Inflammatory macrophage (primary cell): ENCODE measurements around the gene GPR161.

ENCODE experiments used
- DNase-seq, 2 donors: peaks; one replicate each; pipeline ENCODE4 v3.0.0-alpha.2; 2020 to 2022

Gene GPR161

DNA sequence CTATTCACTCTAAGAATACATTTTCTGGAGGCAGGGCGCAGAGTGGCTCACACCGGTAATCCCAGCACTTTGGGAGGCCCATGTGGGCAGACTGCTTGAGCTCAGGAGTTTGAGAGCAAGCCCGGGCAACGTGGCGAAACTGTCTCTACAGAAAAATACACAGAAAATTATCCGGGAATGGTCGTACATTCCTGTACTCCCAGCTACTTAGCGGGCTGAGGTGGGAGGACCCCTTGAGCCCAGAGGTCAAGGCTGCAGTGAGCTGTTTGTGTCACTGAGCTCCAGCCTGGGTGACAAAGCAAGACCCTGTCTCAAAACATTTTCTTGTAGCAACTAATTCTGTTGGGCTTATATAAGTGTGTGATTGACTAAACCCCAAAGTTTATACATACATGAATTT lies 30.5 kb downstream of the GPR161 start:
- no peak for DNase-seq

DNA sequence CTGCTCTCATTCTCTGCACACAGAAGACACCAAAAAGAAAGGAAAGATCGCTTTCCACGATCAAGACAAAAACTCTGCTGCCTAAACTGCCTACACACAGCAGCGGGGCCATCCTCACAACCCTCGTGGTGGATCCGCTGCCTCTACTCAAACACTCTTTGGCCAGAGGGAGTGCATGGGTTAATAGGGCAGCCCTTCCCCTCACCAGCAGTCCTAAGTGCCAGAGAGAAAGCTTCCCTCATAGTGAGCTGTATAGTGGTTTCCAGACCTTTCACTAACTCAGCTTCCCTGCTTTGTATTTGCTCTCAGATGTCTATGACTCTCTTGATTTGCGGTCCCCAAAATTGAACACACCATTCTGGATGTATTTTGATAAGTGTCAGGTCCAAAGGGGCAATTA lies 30.9 kb downstream of the GPR161 start:
- DNase-seq = no peak

DNA sequence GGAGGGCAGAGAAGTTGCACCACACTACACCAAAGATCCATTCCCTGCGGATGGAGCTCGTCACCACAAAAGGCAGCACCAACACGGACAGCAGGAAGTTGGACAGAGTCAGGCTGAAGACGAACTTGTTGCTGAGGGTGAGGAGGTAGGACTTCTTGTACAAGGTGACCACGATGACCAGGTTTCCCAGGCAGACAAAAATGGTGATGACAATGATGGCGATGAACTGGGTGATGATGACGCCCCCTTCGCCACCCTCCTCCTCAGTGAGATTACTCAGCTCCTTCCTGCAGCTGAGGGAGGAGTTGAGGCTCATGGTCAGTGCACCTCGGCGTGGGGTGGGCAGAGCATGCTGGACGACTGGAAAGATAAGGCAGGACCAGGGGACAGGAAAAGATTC lies 32.2 kb downstream of the GPR161 start:
- no peak for DNase-seq

DNA sequence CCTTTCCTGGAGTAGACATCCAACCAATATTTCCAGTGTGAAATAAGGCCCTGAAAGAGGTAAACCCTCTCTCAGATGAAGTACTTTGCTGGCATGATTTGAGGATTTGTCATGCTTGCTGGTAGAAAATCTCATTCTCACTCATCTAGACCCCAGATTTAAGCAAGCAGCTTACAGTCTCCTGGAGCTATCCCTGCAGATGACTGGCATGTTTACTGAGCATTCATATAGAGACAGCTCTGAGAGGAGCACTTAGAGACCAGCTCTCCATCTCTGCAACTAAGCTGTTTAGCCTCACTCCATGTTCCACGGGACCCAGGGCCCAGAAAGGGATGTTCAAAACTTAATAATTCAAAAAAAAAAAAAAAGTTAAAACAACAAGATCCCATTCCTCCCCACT lies 34.2 kb downstream of the GPR161 start:
- no peak for DNase-seq

DNA sequence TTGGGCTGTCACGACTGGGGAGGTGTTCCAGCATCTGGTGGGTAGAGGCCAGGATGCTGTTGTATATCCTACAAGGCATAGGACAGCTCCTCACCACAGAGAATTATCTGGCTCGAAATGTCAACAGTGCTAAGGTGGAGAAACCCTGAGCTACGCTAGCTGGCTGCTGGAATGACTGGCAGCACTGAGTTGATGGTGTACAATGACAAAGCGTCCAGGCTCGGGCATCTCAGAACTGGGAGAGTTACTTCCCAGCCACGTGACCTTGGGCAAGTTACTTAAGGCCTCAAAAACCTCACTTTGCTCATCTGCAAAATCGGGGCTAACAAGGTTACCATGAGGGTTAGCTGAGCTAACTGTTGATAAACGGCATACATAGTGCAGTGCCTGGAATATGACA lies 35.4 kb downstream of the GPR161 start:
- no peak for DNase-seq

DNA sequence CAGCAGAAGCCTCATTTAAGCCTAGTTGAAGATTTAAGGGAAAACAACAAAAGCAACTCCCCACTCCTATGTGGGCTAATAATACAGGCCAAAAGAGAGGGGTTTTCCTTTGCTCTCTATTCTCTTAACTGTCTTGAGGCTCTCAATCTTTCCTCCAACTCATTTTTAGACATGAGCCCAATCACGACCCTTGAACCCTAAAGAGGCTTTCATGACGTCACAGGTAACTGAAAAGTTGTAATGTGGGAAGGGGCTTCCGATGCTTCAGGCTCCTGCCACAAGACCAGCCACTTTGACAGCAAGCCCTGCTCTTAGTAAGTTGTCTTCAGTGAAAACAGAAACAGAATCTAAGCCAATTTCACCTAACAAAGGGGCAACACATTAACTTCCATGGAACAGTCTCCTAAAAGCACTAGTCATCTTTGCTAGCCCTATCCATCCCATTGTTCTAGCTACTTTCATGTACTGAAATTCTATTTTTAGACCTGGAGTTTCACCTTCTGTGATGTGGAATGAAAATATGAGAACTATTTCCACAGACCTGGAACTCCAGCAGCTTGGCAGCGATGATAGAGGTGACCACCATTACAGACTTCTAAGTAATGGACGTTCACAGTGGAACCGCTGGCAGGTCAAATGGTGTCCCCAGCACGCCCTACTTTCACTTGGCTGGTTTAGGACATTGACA lies 36.3 kb downstream of the GPR161 start:
- DNase-seq = no peak

DNA sequence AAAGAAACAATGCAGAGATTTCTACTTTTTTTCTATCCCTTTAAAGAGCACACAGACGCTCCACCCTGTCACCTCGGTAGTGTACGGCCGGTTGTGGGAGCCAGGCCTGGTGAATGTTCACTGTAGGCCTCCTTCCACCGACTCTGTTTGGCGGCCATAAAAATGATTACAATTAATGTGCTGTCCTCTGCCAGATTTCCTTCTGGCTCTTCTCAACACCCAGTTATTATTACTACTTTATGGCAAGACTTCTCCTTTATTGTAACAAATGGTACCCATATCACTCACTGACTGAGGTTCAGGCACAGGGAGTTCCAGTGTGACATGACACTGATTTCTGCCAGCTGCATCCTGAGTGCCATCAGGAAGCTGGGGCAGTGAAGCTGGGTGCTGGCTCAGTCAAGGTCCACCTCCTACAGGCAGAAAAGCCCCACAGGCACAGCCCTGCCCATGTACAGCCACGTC lies 37.4 kb downstream of the GPR161 start:
- DNase-seq = no peak

DNA sequence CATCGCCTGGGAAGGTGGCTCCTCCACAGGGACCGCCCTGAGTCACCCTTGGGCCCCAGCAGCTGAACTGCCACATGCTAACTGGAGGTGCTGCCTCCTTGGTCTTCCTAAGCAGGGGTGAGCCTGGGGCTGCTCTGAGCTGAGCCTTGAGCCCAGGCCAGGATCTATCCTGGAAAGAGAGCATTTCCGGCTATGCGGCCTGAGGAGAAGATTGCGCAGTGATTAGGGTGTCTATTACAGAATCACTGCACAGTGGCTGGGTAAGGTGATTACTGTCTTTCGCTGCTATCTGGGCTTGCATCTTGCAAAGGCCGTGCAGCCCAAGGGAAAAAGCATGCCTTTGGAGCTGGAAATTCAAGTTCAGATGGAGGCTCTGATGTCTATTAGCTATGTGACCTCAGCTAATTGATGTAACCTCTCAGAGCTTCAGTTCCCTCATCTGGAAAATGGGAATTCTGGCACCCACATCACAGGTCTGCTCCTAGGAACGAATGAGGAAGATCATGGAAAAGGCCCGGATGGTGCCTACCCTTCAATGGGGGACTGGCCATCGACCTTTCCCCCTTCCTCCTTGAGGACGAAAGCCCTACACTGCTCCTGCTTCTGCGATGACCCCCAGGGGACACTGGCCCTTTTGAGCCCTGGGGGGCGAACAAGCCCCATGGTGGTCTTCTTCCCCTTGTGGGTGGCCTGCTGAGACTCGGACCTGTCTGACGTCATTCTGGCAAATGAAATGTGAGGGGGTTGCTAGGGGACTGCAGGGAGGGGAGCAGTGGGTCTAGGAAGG lies 38.0 kb downstream of the GPR161 start:
- DNase-seq = no peak

DNA sequence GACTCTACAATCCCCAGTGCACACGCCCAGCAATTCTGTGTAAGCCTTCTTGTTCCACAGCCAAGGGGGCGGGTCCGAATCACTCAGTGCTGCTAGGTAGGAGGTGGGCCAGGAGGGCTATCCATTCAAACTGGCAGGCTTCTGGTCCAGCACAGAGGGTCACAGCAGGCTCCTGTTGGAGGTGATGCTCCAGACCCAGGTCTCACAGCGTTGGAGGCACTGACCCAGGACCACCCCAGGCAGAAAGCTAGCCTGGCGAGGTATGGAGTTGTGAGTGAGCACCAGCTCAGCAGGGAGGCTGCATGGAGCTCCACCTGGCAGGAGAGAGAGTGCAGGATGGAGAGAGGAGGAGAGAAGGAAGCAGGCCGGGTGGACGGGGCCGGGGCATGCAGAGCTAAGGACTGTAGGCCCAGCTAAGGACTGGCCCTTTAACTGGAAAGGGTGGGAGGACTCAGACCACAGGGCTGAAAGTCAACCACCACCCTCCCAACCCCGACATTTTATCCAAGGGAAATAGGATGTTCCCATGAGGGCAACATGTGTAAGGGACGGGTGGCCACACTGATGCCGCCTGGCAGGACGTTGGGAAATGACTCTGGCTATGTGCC lies 38.7 kb downstream of the GPR161 start:
- no peak for DNase-seq

DNA sequence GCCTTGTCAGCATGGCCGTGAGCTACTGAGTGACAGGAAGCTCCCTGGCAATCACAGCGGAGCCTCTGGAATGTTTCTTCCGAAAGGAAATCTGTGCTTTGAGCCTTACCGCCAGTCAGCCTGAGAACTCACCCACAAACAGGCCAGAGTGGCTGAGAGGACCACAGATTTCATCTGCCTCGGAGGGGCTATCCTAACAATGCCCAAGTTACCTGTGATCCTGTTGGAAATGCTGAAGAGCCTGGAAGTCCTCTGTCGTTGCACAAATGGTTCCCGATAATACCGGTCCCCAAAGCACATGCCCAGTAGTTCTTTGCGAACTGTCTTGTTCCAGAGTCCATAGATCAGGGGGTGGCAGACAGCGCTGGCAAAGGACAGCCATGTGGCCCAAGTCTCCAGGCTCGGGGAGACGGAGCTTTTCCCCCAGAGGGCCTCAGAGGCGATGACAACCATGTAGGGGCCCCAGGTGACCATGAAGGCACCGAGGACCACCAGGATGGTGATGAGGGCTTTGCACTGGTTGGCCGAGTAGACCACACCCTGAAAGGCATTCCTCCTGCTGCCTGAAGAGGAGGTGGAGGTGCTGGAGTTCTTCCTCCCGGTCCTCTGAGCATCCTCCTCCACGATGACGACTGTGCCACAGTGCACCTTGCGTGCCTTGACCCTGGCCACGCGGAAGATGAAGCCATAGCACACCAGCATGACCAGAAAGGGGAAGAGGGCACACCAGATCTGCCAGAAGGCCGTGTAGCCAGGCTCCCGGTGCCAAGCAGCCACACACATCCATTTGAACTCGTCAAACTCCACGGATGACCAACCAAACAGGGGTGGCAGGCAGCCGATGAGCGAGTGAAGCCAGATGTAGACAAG lies 40.2 kb downstream of the GPR161 start:
- no peak for DNase-seq

DNA sequence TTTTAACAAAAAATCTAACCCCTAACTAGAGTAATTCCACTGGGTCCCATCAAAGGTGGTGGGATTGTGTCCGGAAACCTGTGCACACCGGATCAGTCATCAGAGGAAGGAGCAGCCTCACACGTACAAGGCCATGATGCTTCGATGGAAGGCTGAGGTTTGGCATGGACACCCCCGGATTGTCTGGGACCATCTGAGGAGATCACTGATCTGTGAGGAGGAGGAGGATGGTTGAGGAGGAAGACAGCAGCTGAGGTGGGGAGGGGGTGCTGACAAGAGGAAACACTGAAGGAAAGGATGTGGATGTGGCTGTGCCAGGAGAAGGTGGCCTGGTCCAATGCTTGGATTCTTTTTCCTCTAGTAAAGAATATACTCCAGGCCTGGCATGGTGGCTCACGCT lies 41.3 kb downstream of the GPR161 start:
- DNase-seq = no peak

DNA sequence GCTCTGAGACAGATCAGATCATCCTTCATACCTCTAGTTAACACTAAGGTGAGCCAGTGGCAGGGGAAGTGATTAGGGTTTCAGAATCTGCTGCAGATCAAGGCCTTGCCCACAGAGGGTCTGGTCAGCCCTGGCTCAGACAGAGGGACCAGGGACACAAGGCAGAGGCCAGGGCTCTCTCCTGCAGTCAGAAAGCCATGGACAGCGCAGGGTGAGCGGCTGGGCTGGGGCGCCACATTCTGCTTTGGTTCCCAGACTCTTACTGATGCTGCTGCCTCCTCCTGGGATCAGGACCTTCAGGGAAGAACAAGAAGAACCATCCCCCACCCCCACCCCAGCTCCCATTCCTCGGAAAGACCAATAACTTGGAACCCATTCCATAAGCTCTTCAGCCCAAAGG lies 43.1 kb downstream of the GPR161 start:
- DNase-seq = no peak

DNA sequence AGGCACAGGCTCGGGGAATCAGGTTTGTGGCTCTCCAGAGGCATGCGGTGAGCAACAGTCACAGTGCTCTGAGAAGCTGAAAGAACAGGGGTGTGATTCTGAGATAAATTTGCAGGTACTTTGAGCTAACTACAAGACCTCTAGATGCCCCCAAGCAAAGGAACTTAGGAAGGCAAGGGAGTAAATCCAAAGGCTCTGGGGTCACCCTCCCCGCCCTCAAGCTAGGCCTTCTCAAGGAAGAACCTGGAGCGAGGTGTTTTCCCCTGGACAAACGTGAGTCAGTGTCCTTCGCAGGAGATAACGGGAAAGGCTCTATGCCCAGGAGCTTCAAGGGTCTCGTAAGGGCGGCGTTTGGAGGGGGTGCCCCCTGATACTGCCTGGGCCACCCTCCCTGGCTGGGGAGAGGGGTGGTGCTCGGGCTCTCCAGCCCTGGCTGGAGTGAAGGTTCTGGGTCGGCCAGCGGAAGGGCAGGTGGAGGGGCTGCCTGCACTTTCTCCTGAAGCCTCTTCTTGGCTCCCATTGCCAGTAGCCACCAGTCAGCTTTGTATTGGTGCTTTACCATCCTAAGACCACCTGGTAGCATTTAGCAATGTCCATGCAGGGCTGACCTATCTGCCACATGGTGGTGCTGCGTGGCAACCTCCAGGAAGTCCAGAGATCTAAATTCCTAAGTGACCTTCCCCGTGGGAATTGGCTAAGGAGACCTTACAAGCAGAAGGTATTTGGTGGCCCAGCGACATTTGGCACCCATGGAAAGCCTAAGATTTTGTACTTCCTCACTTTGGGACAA lies 44.0 kb downstream of the GPR161 start:
- no peak for DNase-seq

DNA sequence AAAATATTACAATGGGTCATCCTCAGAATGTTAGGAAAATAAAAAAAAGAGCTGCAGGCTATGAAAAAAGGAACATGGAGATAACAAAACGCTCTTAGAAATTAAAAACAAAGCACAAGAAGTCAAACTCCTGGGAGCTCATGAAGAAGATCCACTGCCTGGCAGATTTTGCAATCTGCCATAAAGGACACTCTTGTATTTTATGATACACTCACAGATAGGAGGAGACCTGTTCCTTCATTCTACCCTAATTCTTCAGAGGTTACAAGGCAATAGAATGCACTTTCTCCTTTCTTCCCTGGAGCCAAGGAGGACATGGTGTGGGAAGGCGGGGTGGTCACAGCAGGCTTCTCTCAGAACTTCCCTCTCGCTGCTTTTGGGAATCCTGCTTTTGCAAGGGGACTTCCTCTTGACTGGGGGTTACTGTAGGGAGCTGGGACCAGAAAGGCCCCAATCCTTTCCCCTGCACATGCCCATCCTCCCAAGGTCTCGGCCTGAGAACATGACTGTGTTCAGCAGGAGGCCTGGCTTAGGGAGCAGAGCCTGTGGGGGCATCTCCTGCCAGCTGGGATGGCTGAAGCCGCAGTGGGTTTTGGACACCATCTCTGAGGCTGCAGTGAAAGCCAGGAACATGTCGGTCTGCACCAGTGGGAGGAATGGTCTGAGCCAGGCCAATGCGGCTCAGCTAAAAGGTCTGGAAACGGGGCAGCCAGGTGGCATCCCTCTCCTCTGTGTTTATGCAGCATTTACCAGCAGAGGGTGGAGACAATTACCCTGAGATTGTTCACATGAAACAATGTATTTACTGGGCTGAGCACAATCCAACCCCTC lies 44.8 kb downstream of the GPR161 start:
- peak; percentile 6 to 24 for DNase-seq

DNA sequence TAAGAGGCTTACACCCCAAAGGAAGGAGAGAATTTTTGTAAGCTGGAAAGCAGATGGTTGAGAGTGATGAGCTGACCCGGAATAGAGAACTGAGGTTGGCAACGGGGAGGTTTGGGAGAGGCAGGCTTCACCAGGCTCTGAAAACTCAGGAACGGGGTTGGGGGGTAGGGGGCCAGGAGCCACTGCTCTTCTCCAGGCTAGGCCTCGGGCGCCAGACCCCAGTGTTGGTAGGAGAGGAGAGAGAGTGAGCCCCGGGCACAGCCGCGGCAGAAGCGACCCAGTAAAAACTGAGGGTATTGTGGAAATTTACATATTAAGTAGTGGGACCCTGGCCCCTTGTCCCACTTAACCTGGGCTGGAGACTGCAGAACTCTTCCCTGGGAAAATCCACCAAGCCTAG lies 45.7 kb downstream of the GPR161 start:
- no peak for DNase-seq

DNA sequence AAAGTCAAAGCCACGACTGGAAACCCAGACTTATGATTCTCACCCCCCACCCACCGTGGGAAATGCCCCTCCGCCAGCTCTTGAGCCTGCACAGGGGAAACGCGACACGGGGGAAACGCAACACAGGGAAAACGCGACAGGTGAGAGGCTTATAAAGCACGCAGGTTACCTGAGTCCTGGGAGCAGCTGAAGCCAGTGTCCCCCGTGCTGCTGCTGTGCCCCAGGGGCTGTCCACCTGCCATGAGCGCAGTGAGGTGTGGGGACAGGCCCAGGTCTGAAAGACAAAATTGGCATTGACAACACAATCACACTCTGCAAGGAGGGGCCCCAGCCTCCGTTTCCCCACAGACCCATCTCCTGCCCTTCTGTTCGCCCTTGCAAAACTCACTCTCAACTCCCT lies 46.3 kb downstream of the GPR161 start:
- no peak for DNase-seq

DNA sequence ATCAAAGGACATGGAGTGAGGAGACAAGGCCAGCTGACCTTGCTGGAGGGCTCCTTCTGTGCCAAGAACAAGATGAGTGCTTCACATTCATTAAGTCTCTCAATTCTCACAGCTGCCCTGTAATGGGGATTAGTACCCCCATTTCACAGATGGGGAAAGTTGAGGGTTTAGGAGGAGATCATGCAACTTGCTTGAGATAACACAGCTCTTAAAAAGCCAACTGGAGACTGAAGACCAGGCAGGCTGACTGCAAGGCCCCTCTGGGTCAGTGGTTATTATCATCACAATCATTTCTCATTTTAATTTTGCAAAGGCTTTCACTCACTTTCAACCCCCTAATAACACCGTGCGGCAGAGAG lies 46.8 kb downstream of the GPR161 start:
- no peak for DNase-seq

DNA sequence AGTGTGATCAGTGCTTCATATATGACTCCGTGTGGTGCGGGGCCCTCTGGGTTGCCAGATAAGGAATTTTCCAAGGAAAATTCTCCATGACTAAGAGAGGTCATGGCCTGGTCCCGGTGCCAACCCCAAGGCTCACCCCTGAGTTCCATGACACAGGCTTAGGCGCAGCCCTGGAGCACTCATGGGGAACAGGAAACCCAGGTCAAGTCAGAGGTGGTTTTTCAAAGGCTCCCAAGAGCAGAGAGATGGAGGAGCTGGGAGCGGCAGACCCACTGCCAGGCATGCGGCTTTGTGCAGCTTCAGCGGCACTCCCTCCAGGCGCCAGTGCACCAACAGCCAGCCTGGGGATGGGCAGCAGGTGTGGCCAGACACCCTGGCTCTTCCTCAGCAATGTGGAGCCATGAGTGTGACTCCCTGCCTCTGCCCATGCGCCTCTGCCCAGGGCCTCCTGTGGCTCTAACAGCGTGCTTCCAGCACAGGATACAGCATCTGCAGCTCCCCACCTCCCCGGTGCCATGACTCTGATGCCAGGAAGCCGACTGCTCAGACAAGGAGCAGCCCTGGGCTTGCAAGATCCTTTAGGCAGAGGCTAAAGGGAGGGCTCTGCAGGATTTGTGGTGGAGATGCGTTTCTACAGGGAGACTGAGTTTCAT lies 47.3 kb downstream of the GPR161 start:
- DNase-seq = no peak

DNA sequence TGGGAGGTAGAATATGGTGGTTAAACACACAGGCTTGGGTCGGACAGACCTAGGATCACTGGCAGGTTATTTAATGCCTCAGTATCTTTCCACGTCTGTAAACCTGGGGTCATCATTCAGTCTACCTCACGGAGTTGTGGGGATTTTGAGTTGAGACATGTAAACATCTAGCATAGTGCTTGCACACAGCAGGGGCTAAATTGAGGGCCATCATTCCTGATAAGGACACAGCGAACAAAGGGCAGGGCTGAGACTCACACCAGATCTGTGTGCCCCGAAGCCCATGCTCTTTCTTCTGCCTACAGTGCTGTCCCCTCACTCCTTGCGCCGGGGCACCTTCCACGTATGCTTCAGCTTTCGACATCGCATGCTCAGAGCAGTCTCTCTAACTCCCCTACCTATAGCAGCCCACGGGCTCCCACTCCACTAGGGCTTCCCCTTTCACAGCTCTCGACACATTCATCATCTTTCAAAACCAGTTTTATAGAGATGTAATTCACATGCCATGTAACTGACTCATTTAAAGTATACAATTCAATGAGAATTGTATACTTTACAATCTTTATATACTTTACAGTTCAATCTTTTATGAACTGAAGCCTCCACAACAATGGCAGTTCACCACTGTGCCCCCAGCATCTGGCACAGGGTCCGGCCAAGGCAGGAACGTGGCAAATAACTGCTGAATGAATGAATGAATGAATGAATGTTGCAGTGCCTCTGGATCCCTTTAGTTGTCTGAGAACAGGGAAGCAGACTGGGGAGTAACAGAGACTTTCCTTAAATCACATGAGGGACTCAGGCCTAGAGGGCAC lies 48.0 kb downstream of the GPR161 start:
- DNase-seq = peak; percentile 6 to 27

DNA sequence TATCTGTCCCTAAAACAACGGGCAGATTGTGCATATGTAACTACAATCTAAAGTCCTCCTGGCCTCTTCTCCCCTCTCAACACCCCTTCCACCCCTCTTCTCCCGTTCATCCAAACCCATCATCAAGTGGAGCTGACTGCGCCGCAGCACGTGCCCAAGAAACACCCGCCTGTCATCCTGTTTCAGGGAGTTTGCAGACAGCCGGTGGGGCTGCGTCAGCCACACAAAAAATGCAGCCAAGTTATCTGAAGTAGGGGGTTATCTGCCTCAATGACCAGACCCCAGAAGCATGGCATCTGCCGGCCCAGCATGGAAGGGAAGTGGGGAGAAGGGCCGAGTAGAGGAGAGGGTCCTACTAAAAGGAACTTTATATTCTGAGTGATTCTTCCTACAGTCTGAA lies 49.0 kb downstream of the GPR161 start:
- DNase-seq = no peak
